ENCODE results near the gene CCDC6.

GRCh38 chr10:59773088-59773487 lies 133.3 kb downstream of the CCDC6 start:
- TF ChIP-seq CTCF (IDR thresholded peaks at IDR 0.05), result no peak
- TF ChIP-seq POLR2A (IDR thresholded peaks at IDR 0.05), result no peak
